HG02588 (cell line): Measurements from ENCODE around the gene MED31.
"Not testable (repeated sequence)": the region's sequence is repeated elsewhere in the genome, so short reads cannot be mapped to it uniquely, and the experiment has no call there.

Experiments
- ATAC-seq: cut with Tn5 transposase; IDR thresholded peaks from one replicate; pipeline ENCODE4 v1.9.1; 2021; ENCODE audit warnings: mild to moderate bottlenecking, moderate library complexity; ENCODE audit not compliant: unreplicated experiment

MED31 gene

DNA sequence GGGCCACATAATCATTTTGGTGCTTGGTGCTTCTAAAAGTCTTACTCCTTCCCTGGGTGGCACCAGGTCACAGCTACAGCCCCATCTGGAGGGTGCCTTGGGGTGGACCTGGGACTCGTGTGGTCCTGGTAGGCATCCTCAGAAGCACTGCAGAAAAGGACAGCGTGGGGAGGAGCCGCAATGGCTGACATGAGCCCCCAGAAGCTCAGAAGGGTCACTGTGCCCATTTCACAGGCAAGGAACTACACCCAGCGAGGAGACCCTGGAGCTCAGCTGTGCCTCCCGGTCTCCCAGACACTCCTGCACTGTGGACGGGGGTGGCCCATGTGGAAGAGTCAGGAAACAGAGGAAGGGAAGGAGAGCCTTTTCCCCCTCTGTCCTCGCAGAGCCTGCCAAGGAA is 26.5 kb upstream of the MED31 start:
- no peak for ATAC-seq

- ATAC-seq, result no peak
Measured at GRCh38 chr17:6677158-6677831, 25.9 kb upstream of the MED31 start.

GRCh38 chr17:6676802-6677157 is 25.4 kb upstream of the MED31 start:
- no peak for ATAC-seq

GRCh38 chr17:6675201-6675825 is 23.9 kb upstream of the MED31 start:
- no peak for ATAC-seq

DNA sequence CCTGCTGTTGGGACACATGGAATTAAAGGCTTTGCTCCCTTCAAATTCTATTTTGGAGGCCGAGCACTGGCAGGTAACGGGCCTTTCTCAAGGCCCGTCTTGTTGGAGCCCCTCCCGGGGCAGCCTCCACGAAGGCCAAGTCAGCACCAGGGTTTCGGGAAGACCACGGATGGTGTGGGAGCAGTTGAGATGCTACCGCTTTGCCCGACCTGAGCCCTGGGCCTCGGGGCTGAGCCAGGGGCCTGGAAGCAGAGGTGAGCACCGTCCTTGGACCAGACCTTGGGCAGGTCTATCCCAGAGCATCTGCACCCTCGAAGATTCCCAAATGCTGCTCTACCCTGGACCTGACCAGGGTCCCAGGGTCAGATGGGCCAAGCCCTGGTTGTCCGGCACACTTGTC is 23.2 kb upstream of the MED31 start:
- no peak for ATAC-seq

DNA sequence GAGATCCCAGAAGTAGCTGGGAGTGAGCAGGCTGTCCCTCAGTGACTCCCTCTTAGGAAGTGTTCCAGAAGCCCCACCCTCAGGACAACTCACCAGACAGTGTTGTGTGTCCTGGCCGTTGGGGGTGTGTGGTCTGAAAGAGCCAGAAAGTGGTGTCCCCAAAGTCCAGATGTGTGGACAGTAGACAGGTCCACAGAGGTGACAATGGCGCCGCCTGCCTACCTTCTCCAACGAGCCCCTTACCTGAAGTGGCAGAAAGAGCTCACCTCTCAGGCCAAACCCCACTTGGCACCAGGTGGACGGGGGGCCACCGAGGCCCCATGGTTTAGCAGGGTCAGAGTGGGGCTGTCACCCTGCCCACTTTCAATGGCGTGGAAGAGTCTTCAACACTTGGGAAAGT is 20.0 kb upstream of the MED31 start:
- ATAC-seq, result no peak

DNA sequence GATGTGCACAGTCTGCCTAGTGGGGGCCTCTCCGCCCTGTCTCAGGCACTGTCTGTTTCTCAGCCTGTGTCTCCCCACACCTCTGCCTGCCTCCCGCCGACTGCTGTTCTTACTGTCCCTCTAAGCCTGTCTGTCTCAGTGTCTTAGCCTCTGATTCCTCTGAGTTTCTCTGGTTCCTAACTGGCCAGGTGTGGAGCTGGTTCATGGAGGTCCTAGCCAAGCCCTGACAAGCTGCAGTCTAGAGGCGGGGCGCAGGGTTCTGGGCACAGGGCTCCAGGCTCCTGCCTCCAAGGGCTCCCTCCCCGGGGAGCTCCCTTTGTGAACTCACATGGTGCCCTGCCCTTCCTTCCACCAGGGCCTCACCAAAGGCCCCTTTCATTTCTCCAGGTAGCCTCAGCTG is 19.6 kb upstream of the MED31 start:
- no peak for ATAC-seq

DNA sequence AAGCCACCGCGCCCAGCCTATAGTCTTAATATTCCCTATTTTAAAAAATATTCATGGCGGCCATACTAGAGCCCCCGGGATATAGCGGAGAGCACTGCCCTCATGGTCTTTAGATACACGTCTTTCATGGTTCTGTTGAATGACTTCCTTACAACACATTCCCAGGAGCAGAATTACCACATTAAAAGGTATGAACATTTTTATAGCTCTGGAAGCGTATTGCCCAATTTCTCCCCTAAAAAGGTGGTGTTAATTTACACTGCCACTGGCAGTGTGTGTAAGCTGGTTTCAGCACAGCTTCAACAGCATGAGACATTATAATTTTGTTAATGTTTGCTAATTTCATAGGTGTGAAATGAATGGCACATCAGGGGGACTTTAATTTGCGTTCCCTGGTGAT is 19.2 kb upstream of the MED31 start:
- ATAC-seq, result no peak

GRCh38 chr17:6669479-6670212 is 18.2 kb upstream of the MED31 start:
- no peak for ATAC-seq

DNA sequence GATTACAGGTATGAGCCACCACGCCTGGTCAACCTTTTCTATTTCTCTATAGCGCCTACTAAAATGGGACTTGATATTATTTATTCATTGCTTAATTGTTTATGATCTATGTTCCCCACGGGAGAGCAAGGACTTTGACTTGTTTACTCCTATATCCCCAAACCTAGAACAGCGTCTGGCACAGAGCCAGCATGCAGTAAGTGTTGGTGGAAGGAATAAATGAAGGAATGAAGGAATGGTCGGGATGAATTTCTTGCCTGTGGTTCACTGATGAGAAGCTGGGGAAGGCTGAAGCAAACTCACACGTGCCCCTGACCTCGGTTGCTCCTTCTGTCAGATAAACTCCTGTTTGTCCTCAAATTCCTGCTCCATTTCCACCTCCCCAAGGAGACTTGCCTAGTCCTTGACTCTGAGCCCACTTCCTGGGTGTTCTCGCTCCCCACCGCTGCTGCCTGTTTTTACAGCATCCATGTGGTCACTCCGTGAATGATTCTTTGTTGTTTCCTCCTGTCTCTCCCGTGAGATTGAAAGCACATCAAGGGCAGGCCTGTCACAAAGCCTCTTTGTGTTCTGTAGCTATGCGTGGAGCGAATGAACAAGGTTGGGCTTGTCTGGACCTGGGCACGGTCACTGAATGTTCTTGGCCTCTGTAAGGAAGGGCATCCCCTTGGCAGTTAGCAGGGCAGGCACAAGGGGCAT is 17.5 kb upstream of the MED31 start:
- no peak for ATAC-seq

DNA sequence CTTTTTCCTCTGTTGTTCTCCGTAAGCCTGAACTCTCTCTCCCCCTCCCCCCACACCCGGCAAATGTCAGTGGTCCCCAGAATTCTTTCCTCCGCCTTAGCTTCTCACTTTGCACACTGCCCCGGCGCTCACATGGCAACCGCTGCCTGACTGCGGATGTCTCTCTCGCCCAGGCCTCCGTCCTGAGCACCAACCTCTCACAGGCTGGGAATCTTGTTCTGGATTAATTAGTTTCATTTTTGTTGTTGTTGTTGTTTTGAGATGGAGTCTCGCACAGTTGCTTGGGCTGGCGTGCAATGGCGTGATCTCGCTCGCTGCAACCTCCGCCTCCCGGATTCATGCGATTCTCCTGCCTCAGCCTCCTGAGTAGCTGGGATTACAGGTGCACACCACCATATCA is 16.8 kb upstream of the MED31 start:
- ATAC-seq, result no peak

DNA sequence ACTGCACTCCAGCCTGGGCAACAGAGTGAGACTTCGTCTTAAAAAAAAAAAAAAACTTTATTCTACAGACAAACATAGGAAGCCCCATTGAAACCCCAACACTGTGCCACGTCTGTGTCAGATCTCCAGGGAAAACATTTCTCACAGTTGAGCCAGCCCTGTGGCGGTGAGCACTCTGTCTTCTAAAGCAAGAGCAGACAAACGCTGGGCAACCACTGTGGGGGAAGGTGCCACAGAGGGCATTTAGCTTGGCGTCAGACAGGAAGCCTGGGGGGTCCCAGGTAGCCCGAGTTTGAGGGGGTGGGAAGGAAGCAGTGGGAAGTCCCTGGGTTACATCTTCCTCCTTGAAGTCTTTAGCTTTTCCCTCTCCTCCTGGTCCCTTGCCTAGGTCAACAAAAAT is 16.1 kb upstream of the MED31 start:
- no peak for ATAC-seq

GRCh38 chr17:6666557-6666956 is 15.2 kb upstream of the MED31 start:
- ATAC-seq, result no peak

- no peak for ATAC-seq
Measured at GRCh38 chr17:6666077-6666521, 14.7 kb upstream of the MED31 start.

DNA sequence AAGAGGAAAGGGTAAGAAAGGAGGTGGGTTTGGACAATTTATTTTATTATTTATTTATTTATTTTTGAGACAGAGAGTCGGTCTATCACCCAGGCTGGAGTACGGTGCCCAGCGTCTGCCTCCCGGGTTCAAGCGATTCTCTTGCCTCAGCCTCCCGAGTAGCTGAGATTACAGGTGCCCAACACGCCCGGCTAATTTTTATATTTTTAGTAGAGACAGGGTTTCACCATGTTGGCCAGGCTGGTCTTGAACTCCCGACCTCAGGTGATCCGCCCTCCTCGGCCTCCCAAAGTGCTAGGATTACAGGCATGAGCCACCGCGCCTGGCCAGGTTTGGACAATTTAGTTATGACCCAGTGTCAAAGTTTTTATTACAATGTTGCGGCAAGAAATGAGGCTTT is 11.8 kb upstream of the MED31 start:
- ATAC-seq, result not testable (repeated sequence)

DNA sequence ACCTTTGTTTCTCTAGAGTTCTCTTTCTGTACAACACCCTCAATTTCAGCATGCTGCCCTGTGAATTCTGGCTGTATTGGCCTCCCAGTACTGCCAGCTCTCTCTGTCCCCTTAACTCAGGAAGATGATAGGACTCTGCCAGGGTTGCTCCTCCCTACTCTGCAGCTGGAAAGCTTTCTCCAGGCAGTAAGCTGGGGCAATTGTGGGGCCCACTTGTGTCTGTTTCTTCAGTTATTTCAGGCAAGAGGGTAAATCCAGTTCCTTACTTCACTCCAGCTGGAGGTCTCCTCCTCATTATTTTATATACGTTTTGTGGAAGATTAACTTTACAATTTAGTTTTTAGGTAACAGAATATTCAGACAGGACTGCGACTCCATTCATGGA is 10.1 kb upstream of the MED31 start:
- no peak for ATAC-seq

- ATAC-seq, result peak; percentile 72
Measured at GRCh38 chr17:6660805-6661463, 9.5 kb upstream of the MED31 start.

DNA sequence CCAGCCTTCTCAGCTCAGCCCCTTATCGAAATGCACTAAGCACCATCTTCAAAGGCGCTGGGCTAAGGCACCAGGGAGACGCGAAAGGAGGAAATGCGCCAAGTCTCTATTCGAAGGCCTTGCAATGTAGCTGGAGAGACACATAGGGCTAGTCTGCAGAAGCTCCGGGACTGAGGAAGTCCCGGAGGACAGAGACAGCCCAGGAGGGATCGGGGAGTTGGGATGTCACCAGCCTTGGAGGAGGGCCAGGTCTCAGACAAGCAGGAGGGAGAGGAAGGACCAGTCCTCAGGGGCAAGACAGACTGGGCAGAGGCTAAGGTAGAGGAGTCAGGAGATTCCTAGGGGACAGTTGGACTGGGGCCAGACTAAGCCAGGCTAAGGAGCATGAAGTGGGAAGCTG is 8.7 kb upstream of the MED31 start:
- no peak for ATAC-seq

- ATAC-seq, result not testable (repeated sequence)
Measured at GRCh38 chr17:6658411-6658810, 7.0 kb upstream of the MED31 start.

DNA sequence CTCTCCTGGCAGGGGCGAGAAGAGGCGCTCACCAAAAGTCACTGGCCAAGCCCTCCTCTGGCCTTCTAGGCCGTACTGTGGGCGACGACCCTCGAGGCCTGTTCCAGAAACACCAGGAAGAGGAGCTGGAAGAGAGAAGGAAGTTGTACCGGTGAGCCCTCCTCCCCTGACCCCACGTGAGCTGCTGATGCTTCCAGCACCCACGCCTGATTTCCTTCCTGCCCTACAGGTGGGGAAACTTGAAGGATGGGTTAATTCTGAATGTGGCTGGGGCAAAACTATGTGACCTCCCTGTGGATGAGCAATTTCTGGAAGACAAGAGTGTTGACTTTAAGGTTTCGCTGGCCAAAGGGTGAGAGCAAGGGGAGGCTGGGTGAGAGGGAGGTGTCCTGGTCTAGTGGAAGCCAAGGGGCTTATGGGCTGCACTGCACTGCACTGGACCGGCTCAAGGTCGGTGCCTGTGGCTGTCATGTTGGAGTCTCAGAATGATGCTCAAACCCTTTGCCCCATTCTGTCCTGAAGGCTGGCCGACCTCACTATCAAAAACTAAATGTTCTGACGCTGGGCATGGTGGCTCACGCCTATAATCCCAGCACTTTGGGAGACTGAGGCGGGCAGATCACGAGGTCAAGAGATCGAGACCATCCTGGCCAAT is 6.4 kb upstream of the MED31 start:
- no peak for ATAC-seq
